ENCODE measurements around the gene TLNRD1. TPM values are rescaled to one million over a fixed set of nuclear protein-coding genes. Genes with fewer than 3 reads are reported as not detected.

TLNRD1 gene
- polyA plus RNA-seq, 1 donor (not counting 4 experiments of a cell fraction or from before 2014, with no cell fraction given) = 3.1 TPM

DNA sequence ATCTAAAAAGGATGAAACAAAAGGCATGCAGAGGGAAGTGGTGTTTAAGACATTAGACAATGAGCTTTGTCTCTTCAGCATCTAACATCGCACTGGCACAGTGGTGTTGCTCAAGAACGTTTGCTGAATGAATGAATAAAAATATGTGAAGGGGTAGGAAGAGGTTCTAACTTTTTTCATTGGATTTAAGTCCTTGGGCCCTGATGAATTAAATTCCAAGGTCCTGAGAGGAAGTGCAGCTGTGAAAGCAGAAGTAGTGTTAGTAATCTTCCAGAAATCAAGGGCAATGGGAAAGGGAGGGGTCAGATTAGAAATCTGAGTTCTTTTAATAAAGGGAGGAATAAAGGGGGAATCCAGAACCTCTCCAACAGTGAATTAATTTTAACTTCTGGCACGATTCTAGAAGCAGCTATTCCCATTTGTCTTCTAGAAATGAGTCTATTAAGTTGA lies 29.6 kb downstream of the TLNRD1 start:
- no peak overlapping the region for H3K27ac ChIP-seq (ENCODE audit: control insufficient read depth, insufficient read depth, low read length)
- no peaks in the 10 kb centered on the region for H3K9me3 ChIP-seq (ENCODE audit: control insufficient read depth, low read depth, low read length)
- H3K27me3 ChIP-seq (ENCODE audit: control insufficient read depth, extremely low read depth, insufficient read depth, low read length) = no peaks in the 10 kb centered on the region
- dilution Hi-C loops (cut with MboI; ENCODE audit: extremely low pct_ligation_motif_present, low sequenced_read_pairs) = no loop called here
- no peaks in the 10 kb centered on the region for H4K20me1 ChIP-seq (ENCODE audit: control insufficient read depth, extremely low read depth, insufficient read depth, low read length)
- no peak overlapping the region for H3K4me2 ChIP-seq (ENCODE audit: control insufficient read depth, extremely low read depth, insufficient read depth, low read depth, low read length)
- no peaks in the 10 kb centered on the region for H3K9me1 ChIP-seq (ENCODE audit: control insufficient read depth, extremely low read depth, insufficient read depth, low read length)
- no peaks in the 10 kb centered on the region for H3K79me2 ChIP-seq (ENCODE audit: control insufficient read depth, insufficient read depth, low read length)
- no peak overlapping the region for H3K4me3 ChIP-seq (ENCODE audit: control insufficient read depth in 2 of 3, extremely low read depth in 1 of 3, insufficient read depth in 2 of 3, low read depth in 1 of 3, low read length in 3 of 3)
- DNase-seq (ENCODE audit: low read depth, low spot score) (no peak), FAIRE-seq (no peak)
- no peaks in the 10 kb centered on the region for H3K36me3 ChIP-seq (ENCODE audit: control insufficient read depth in 2 of 2, extremely low read depth in 1 of 2, insufficient read depth in 2 of 2, low read length in 2 of 2)
- TF ChIP-seq, protein P1, sequence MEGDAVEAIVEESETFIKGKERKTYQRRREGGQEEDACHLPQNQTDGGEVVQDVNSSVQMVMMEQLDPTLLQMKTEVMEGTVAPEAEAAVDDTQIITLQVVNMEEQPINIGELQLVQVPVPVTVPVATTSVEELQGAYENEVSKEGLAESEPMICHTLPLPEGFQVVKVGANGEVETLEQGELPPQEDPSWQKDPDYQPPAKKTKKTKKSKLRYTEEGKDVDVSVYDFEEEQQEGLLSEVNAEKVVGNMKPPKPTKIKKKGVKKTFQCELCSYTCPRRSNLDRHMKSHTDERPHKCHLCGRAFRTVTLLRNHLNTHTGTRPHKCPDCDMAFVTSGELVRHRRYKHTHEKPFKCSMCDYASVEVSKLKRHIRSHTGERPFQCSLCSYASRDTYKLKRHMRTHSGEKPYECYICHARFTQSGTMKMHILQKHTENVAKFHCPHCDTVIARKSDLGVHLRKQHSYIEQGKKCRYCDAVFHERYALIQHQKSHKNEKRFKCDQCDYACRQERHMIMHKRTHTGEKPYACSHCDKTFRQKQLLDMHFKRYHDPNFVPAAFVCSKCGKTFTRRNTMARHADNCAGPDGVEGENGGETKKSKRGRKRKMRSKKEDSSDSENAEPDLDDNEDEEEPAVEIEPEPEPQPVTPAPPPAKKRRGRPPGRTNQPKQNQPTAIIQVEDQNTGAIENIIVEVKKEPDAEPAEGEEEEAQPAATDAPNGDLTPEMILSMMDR (optimal IDR thresholded peaks at IDR 0.05 in 1 of 3, IDR thresholded peaks at IDR 0.05 in 1 of 3, conservative IDR thresholded peaks at IDR 0.05 in 1 of 3; ENCODE audit: extremely low read depth in 1 of 3, insufficient read depth in 2 of 3, low read length in 3 of 3) = no peak
- TF ChIP-seq EZH2 (IDR thresholded peaks at IDR 0.05; ENCODE audit: low read length) = no peak
- H3K4me1 ChIP-seq (ENCODE audit: control insufficient read depth, extremely low read depth, insufficient read depth, low read length) = peaks cover 8% of the 10 kb centered on the region
- H3K9ac ChIP-seq (ENCODE audit: control insufficient read depth, extremely low read depth, insufficient read depth, low read length) = no peak overlapping the region
- H2AFZ ChIP-seq (ENCODE audit: control insufficient read depth, low read length) = no peak overlapping the region

DNA sequence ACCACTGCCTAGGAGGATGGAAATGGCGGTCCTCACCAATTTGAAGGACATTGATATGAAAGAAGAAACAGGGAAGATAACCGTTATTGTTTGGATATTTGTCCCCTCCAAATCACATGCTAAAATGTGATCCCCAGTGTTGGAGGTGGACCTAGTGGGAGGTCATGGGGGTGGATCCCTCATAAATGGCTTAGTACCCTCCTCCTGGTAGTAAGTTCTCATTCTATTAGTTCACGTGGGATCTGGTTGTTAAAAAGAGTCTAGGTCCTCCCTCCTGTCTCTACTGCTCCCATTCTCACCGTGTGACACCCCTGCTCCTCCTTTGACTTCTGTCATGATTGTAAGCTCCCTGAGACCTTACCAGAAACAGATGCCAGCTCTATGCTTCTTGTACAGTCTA lies 30.5 kb downstream of the TLNRD1 start:
- peaks cover 8% of the 10 kb centered on the region for H3K4me1 ChIP-seq (ENCODE audit: control insufficient read depth, extremely low read depth, insufficient read depth, low read length)
- TF ChIP-seq, protein P1 (optimal IDR thresholded peaks at IDR 0.05 in 1 of 3, IDR thresholded peaks at IDR 0.05 in 1 of 3, conservative IDR thresholded peaks at IDR 0.05 in 1 of 3; ENCODE audit: extremely low read depth in 1 of 3, insufficient read depth in 2 of 3, low read length in 3 of 3) = no peak
- TF ChIP-seq EZH2 (IDR thresholded peaks at IDR 0.05; ENCODE audit: low read length) = no peak
- no peak overlapping the region for H3K4me2 ChIP-seq (ENCODE audit: control insufficient read depth, extremely low read depth, insufficient read depth, low read depth, low read length)
- no peak for FAIRE-seq
- H3K36me3 ChIP-seq (ENCODE audit: control insufficient read depth in 2 of 2, extremely low read depth in 1 of 2, insufficient read depth in 2 of 2, low read length in 2 of 2) = no peaks in the 10 kb centered on the region
- dilution Hi-C loops (cut with MboI; ENCODE audit: extremely low pct_ligation_motif_present, low sequenced_read_pairs) = no loop called here
- no peak for DNase-seq (ENCODE audit: low read depth, low spot score)
- no peak overlapping the region for H3K9ac ChIP-seq (ENCODE audit: control insufficient read depth, extremely low read depth, insufficient read depth, low read length)
- no peaks in the 10 kb centered on the region for H4K20me1 ChIP-seq (ENCODE audit: control insufficient read depth, extremely low read depth, insufficient read depth, low read length)
- H3K27ac ChIP-seq (ENCODE audit: control insufficient read depth, insufficient read depth, low read length) = no peak overlapping the region
- H3K27me3 ChIP-seq (ENCODE audit: control insufficient read depth, extremely low read depth, insufficient read depth, low read length) = no peaks in the 10 kb centered on the region
- no peaks in the 10 kb centered on the region for H3K79me2 ChIP-seq (ENCODE audit: control insufficient read depth, insufficient read depth, low read length)
- no peaks in the 10 kb centered on the region for H3K9me3 ChIP-seq (ENCODE audit: control insufficient read depth, low read depth, low read length)
- no peak overlapping the region for H2AFZ ChIP-seq (ENCODE audit: control insufficient read depth, low read length)
- H3K9me1 ChIP-seq (ENCODE audit: control insufficient read depth, extremely low read depth, insufficient read depth, low read length) = no peaks in the 10 kb centered on the region
- H3K4me3 ChIP-seq (ENCODE audit: control insufficient read depth in 2 of 3, extremely low read depth in 1 of 3, insufficient read depth in 2 of 3, low read depth in 1 of 3, low read length in 3 of 3) = no peak overlapping the region

All from keratinocyte (primary cell).